GM23248 (cell line): ENCODE measurements around the gene NEIL1. TPM values are rescaled to one million over a fixed set of nuclear protein-coding genes. Genes with fewer than 3 reads are reported as not detected.
"Not testable (repeated sequence)": the region's sequence is repeated elsewhere in the genome, so short reads cannot be mapped to it uniquely, and the experiment has no call there.

Source experiments
- DNase-seq: peaks from one replicate; pipeline ENCODE4 v3.0.0-alpha.2; 2015
- H2AFZ ChIP-seq: fragments of 200-600 bp; sonication (generic); 2 replicates; pipeline ENCODE4 v1.6.1; 2016; ENCODE audit warnings: antibody characterized with exemption
- H3F3A ChIP-seq: fragments of 200-600 bp; sonication (generic); 2 replicates; pipeline ENCODE4 v1.6.1; 2016; ENCODE audit warnings: mild to moderate bottlenecking, antibody characterized with exemption, mixed run types; ENCODE audit not compliant: insufficient read depth
- H3K27ac ChIP-seq: fragments of 200-600 bp; sonication (generic); 2 replicates; pipeline ENCODE4 v1.5.1; 2016; ENCODE audit warnings: mild to moderate bottlenecking
- H3K27me3 ChIP-seq: fragments of 200-600 bp; sonication (generic); replicated peaks from 2 replicates; pipeline ENCODE4 v1.6.1; 2016; ENCODE audit warnings: mild to moderate bottlenecking; ENCODE audit not compliant: insufficient read depth
- H3K36me3 ChIP-seq: fragments of 200-600 bp; sonication (generic); 2 replicates; pipeline ENCODE4 v1.6.1; 2016; ENCODE audit warnings: low read depth, mild to moderate bottlenecking
- H3K4me1 ChIP-seq: fragments of 200-600 bp; sonication (generic); 2 replicates; pipeline ENCODE4 v1.6.1; 2016; ENCODE audit warnings: mild to moderate bottlenecking; ENCODE audit not compliant: insufficient read depth
- H3K4me2 ChIP-seq: fragments of 200-600 bp; sonication (generic); one replicate; pipeline ENCODE4 v1.6.1; 2016; ENCODE audit warnings: mild to moderate bottlenecking; ENCODE audit not compliant: unreplicated experiment
- H3K4me3 ChIP-seq: fragments of 200-600 bp; sonication (generic); 2 replicates; pipeline ENCODE4 v1.5.1; 2016; ENCODE audit warnings: mild to moderate bottlenecking
- H3K79me2 ChIP-seq: fragments of 200-600 bp; sonication (generic); 2 replicates; pipeline ENCODE4 v1.6.1; 2016; ENCODE audit warnings: mild to moderate bottlenecking; ENCODE audit not compliant: insufficient read depth
- H3K9ac ChIP-seq: fragments of 200-600 bp; sonication (generic); 2 replicates; pipeline ENCODE4 v1.6.1; 2016; ENCODE audit warnings: mild to moderate bottlenecking
- H3K9me2 ChIP-seq: fragments of 200-600 bp; sonication (generic); 2 replicates; pipeline ENCODE4 v1.6.1; 2016; ENCODE audit warnings: mixed run types, mild to moderate bottlenecking, moderate library complexity; ENCODE audit not compliant: insufficient read depth
- H3K9me3 ChIP-seq: fragments of 200-600 bp; sonication (generic); one replicate; pipeline ENCODE4 v1.6.1; 2017; ENCODE audit warnings: low read depth
- H4K20me1 ChIP-seq: fragments of 200-600 bp; sonication (generic); 2 replicates; pipeline ENCODE4 v1.6.0; 2016; ENCODE audit not compliant: insufficient read depth
- EZH2 ChIP-seq: fragments of 200-600 bp; sonication (generic); IDR thresholded peaks from 2 replicates; pipeline ENCODE4 v1.6.1; 2018; ENCODE audit warnings: antibody characterized with exemption, mild to moderate bottlenecking; ENCODE audit not compliant: insufficient read depth, poor library complexity, severe bottlenecking
- EZH2phosphoT487 ChIP-seq: fragments of 200-600 bp; sonication (generic); IDR thresholded peaks from 2 replicates; pipeline ENCODE4 v1.6.1; 2018; ENCODE audit warnings: antibody characterized with exemption, moderate library complexity, mild to moderate bottlenecking, low read depth; ENCODE audit not compliant: insufficient read depth
- whole genome bisulfite sequencing, 2 experiments: methylation state at CpG; one replicate each; pipeline ENCODE4 v1.1.6; 2015 to 2017; ENCODE audit warnings: low lambda C conversion rate in 2 of 2, low coverage in 1 of 2; ENCODE audit errors: missing lambda C conversion rate in 2 of 2; 5-methylcytosine and 5-hydroxymethylcytosine counted together
- in situ Hi-C: fragments of 300-500 bp; cut with MboI; formaldehyde crosslinking; loops from 2 replicates; pipeline ENCODE4 v1.15.0; 2020
- polyA plus RNA-seq: library from polyadenylated mRNA; unstranded; fragments of >200 nt; fragmentation: Nextera tagmentation; extraction: Ambion mirVana; gene quantifications from 2 replicates; pipeline ENCODE4 v1.2.1, GENCODE V29; 2016
- total RNA-seq: library from RNA; depleted of rRNA; stranded (reverse); fragments of >200 nt; shearing (Covaris generic); gene quantifications from 2 replicates; pipeline ENCODE4 v1.2.3, GENCODE V29; 2014

The NEIL1 gene
- total and polyA plus RNA-seq, 2 experiments from 2014 or later, result 3.9 to 15.9 TPM

DNA sequence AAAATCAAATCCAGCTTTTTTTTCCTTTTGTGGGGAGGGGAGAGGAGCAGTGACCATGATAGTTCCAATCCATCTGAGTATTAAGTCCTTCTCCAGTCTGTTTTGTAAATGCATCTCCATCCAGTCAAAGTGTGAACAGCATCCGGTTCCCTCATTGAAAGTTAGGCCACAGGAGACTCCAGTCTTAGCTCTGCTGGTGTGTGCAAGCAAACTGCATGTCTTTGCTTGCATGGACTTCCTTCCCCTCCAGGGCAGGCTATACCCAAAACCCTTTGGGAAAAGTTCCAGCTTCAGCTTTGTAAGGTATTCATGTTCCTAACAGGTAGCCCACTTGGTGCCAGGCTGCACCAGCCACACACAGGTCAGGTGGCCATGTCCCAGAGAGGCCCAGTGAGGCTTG, 24.6 kb downstream of the NEIL1 start:
- in situ Hi-C loops, result no loop called here
- no peaks in the 10 kb centered on the region for H3K27me3 ChIP-seq
- 95 to 100% methylated on average over 1 of the region's 1 CpG for WGBS, 2 experiments
- no peak for DNase-seq
- no peaks in the 10 kb centered on the region for H4K20me1 ChIP-seq
- no peaks in the 10 kb centered on the region for H3K9me2 ChIP-seq
- no peak for TF ChIP-seq EZH2
- no peak for TF ChIP-seq EZH2phosphoT487
- peaks cover 15% of the 10 kb centered on the region; the same call in 1 of the 2 replicates for H3K4me1 ChIP-seq
- H3K9me3 ChIP-seq, result no peaks in the 10 kb centered on the region
- no peak overlapping the region for H3K27ac ChIP-seq
- peaks cover 24% of the 10 kb centered on the region for H3F3A ChIP-seq
- H3K79me2 ChIP-seq, result peaks cover 56% of the 10 kb centered on the region
- H3K9ac ChIP-seq, result no peak overlapping the region
- H2AFZ ChIP-seq, result no peak overlapping the region
- H3K4me3 ChIP-seq, result no peak overlapping the region
- H3K36me3 ChIP-seq, result peaks cover 18% of the 10 kb centered on the region
- no peak overlapping the region for H3K4me2 ChIP-seq

DNA sequence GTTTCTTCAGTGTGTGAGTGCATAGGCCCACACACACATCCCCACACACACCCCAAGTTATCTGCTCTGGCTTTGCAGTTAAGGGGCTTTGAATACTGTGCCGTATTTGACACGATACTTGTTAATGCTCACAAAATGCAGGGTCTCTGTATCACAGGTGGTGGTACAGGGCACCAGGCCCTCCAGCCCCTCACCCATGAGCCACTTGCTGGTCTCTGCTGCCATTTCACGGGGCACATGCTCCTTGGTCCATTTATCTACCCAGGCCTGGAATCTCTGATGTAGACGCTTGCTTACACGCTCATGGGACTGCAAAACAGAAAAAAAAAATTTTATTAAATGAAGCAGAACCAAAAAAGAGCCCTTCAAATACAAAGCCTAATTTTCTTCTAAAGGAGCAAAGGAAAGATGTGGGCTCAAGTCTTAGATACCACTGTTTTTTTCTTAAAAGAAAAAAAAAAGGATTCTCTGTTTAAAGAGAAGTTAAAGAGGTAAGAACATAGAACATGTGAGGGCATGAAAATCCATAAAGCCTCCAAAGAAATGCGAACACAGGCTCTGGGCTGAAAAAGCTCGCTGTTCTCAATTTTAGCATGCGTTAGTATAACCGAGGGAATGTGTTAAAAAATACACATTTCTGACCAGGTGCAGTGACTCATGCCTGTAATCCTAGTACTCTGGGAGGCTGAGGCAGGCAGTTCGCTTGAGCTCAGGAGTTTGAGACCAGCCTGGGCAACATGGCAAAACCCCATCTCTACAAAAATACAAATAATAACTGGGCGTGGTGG, 25.3 kb downstream of the NEIL1 start:
- no peaks in the 10 kb centered on the region for H3K27me3 ChIP-seq
- no peak overlapping the region for H3K4me3 ChIP-seq
- H3F3A ChIP-seq, result peaks cover 24% of the 10 kb centered on the region
- in situ Hi-C loops, result no loop called here
- H3K9me2 ChIP-seq, result no peaks in the 10 kb centered on the region
- no peak overlapping the region for H3K9ac ChIP-seq
- H3K36me3 ChIP-seq, result peaks cover 20% of the 10 kb centered on the region
- no peak for DNase-seq
- no peak overlapping the region for H2AFZ ChIP-seq
- no peak overlapping the region for H3K4me2 ChIP-seq
- H3K79me2 ChIP-seq, result peaks cover 56% of the 10 kb centered on the region
- no peaks in the 10 kb centered on the region for H4K20me1 ChIP-seq
- no peak overlapping the region for H3K27ac ChIP-seq
- no peak for TF ChIP-seq EZH2phosphoT487
- no peak for TF ChIP-seq EZH2
- peaks cover 15% of the 10 kb centered on the region; the same call in 1 of the 2 replicates for H3K4me1 ChIP-seq
- WGBS, 2 experiments, result 92 to 94% methylated on average over 11 of the region's 11 CpGs
- H3K9me3 ChIP-seq, result no peaks in the 10 kb centered on the region

DNA sequence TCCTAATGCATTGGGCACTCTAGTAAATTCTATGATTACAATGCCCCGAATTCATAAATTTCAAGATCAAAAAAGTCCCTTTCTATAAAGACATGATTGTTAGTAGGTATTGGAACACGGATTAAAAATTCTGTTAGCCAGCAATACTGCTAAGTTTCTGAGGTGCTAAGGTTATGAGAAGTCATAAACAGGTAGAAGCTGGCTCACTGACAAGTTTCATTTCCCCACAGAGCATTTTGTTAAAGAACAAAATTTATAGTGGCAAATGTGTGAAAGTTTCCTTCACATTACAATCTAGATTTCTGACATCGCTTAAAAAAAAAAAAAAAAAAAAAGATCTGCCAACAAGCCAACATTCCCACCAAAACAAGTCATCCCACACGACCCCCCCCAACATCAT, 33.9 kb downstream of the NEIL1 start:
- in situ Hi-C loops, result no loop called here
- peaks cover 5% of the 10 kb centered on the region; the same call in 1 of the 2 replicates for H3K79me2 ChIP-seq
- no peak overlapping the region for H3K27ac ChIP-seq
- no peak overlapping the region for H2AFZ ChIP-seq
- H4K20me1 ChIP-seq, result no peaks in the 10 kb centered on the region
- no peak for DNase-seq
- H3F3A ChIP-seq, result peaks cover 5% of the 10 kb centered on the region; the same call in 1 of the 2 replicates
- WGBS, 2 experiments, result 82 to 88% methylated on average over 4 of the region's 4 CpGs
- H3K9ac ChIP-seq, result no peak overlapping the region
- H3K4me2 ChIP-seq, result no peak overlapping the region
- TF ChIP-seq EZH2phosphoT487, result no peak
- no peak for TF ChIP-seq EZH2
- H3K4me1 ChIP-seq, result no peaks in the 10 kb centered on the region
- H3K4me3 ChIP-seq, result no peak overlapping the region
- H3K9me3 ChIP-seq, result no peaks in the 10 kb centered on the region
- peaks cover 62% of the 10 kb centered on the region for H3K36me3 ChIP-seq
- H3K9me2 ChIP-seq, result no peaks in the 10 kb centered on the region
- H3K27me3 ChIP-seq, result no peaks in the 10 kb centered on the region

DNA sequence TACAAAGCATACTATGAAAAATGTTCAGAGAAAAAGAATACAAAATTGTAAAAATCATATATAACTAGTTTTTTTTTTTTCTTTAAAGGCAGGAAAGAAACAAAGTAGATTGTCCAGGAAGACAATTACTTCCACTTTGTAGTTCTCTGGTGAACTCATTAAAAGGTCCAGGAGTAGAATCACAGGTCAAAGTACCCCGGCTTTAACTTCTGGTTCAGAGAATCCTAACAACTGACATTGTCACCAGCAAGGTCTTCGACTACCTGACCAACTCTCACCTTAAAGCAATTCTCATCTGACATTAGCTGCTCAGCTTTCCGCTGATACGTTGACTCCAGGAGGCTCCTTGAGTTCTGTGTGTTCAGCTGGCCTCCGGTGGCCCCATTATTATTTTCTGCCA, 37.1 kb downstream of the NEIL1 start:
- H3K4me3 ChIP-seq, H3K4me1 ChIP-seq, H3K9me3 ChIP-seq, H3K4me2 ChIP-seq, in situ Hi-C loops, H3K79me2 ChIP-seq, H3K27ac ChIP-seq, H3K9me2 ChIP-seq, DNase-seq, H3F3A ChIP-seq, H3K9ac ChIP-seq, H3K27me3 ChIP-seq, H4K20me1 ChIP-seq, H2AFZ ChIP-seq: not testable (repeated sequence)
- peaks cover 60% of the 10 kb centered on the region; the same call in 1 of the 2 replicates for H3K36me3 ChIP-seq
- 95 to 99% methylated on average over 5 of the region's 5 CpGs for WGBS, 2 experiments
